ENCODE results near the gene OBSCN.

- no peak for TF ChIP-seq CTCF (IDR thresholded peaks at IDR 0.05)
- TF ChIP-seq, protein P1, sequence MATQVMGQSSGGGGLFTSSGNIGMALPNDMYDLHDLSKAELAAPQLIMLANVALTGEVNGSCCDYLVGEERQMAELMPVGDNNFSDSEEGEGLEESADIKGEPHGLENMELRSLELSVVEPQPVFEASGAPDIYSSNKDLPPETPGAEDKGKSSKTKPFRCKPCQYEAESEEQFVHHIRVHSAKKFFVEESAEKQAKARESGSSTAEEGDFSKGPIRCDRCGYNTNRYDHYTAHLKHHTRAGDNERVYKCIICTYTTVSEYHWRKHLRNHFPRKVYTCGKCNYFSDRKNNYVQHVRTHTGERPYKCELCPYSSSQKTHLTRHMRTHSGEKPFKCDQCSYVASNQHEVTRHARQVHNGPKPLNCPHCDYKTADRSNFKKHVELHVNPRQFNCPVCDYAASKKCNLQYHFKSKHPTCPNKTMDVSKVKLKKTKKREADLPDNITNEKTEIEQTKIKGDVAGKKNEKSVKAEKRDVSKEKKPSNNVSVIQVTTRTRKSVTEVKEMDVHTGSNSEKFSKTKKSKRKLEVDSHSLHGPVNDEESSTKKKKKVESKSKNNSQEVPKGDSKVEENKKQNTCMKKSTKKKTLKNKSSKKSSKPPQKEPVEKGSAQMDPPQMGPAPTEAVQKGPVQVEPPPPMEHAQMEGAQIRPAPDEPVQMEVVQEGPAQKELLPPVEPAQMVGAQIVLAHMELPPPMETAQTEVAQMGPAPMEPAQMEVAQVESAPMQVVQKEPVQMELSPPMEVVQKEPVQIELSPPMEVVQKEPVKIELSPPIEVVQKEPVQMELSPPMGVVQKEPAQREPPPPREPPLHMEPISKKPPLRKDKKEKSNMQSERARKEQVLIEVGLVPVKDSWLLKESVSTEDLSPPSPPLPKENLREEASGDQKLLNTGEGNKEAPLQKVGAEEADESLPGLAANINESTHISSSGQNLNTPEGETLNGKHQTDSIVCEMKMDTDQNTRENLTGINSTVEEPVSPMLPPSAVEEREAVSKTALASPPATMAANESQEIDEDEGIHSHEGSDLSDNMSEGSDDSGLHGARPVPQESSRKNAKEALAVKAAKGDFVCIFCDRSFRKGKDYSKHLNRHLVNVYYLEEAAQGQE (IDR thresholded peaks at IDR 0.05; ENCODE audit: insufficient read depth in 1 of 2, low read depth in 2 of 2, low read length in 1 of 2): no peak
- no peak for TF ChIP-seq POLR2AphosphoS5 (IDR thresholded peaks at IDR 0.05; ENCODE audit: low read depth, low read length)
Measured at GRCh38 chr1:228233136-228233535, 25.3 kb downstream of the OBSCN start.
